Neuronal stem cell (in vitro differentiated cells): ENCODE data around the gene TMC1.
"Not testable (repeated sequence)": the region's sequence is repeated elsewhere in the genome, so short reads cannot be mapped to it uniquely, and the experiment has no call there.

Experiments used
- DNase-seq: peaks from one replicate; pipeline ENCODE4 v3.0.0-alpha.2; 2013; ENCODE audit warnings: low spot score
- H2AFZ ChIP-seq: one replicate; pipeline ENCODE4 v1.6.1; 2013; ENCODE audit warnings: mild to moderate bottlenecking, low read length, inconsistent platforms
- H2AK5ac ChIP-seq: 2 replicates; pipeline ENCODE4 v1.6.1; 2013; ENCODE audit warnings: low read depth, mild to moderate bottlenecking, inconsistent platforms, low read length, moderate library complexity, mixed read lengths
- H2BK120ac ChIP-seq: 2 replicates; pipeline ENCODE4 v1.6.1; 2013; ENCODE audit warnings: low read depth, mild to moderate bottlenecking, inconsistent platforms, low read length, moderate library complexity, mixed read lengths
- H2BK12ac ChIP-seq: one replicate; pipeline ENCODE4 v1.6.1; 2013; ENCODE audit warnings: low read length, inconsistent platforms
- H2BK15ac ChIP-seq: 2 replicates; pipeline ENCODE4 v1.6.1; 2013; ENCODE audit warnings: mild to moderate bottlenecking, low read length, inconsistent platforms, mixed read lengths
- H2BK5ac ChIP-seq: one replicate; pipeline ENCODE4 v1.6.1; 2013; ENCODE audit warnings: inconsistent platforms, mild to moderate bottlenecking, low read length, moderate library complexity
- H3K14ac ChIP-seq: one replicate; pipeline ENCODE4 v1.6.1; 2013; ENCODE audit warnings: low read length, inconsistent platforms
- H3K18ac ChIP-seq: 2 replicates; pipeline ENCODE4 v1.6.1; 2013; ENCODE audit warnings: low read length, inconsistent platforms
- H3K23ac ChIP-seq: 2 replicates; pipeline ENCODE4 v1.6.1; 2013; ENCODE audit warnings: low read depth, mild to moderate bottlenecking, mixed read lengths, low read length, inconsistent platforms; ENCODE audit not compliant: poor library complexity
- H3K27ac ChIP-seq: replicated peaks from 3 replicates; pipeline ENCODE4 v1.5.1; 2013; ENCODE audit warnings: low read length, inconsistent platforms
- H3K27me3 ChIP-seq, 3 experiments: 2 replicates each; pipeline ENCODE4 v1.6.1; 2013; ENCODE audit warnings: low read length in 3 of 3, mild to moderate bottlenecking in 2 of 3, inconsistent platforms in 1 of 3, low read depth in 1 of 3, mixed read lengths in 1 of 3, moderate library complexity in 1 of 3; ENCODE audit not compliant: control insufficient read depth in 3 of 3, insufficient read depth in 3 of 3
- H3K36me3 ChIP-seq, 2 donors: replicated peaks in 1 of 2; 2 replicates each; pipeline ENCODE4 v1.6.1; 2013; ENCODE audit warnings: low read length in 2 of 2; ENCODE audit not compliant: control insufficient read depth in 2 of 2, insufficient read depth in 2 of 2
- H3K4ac ChIP-seq: 2 replicates; pipeline ENCODE4 v1.6.1; 2013; ENCODE audit warnings: inconsistent platforms, mild to moderate bottlenecking, low read length, moderate library complexity
- H3K4me1 ChIP-seq, 2 donors: 1 replicate in 1 of 2; 2 replicates in 1 of 2; pipeline ENCODE4 v1.6.1; 2013; ENCODE audit warnings: low read length in 2 of 2, low read depth in 1 of 2; ENCODE audit not compliant: control insufficient read depth in 2 of 2, insufficient read depth in 1 of 2
- H3K4me2 ChIP-seq: one replicate; pipeline ENCODE4 v1.6.1; 2013; ENCODE audit warnings: mild to moderate bottlenecking, low read length, inconsistent platforms; ENCODE audit not compliant: insufficient read depth, poor library complexity, severe bottlenecking
- H3K4me3 ChIP-seq, 2 donors: 2 replicates each; pipeline ENCODE4 v1.5.1; 2013; ENCODE audit warnings: low read length in 2 of 2, mild to moderate bottlenecking in 2 of 2, inconsistent platforms in 1 of 2, moderate library complexity in 1 of 2
- H3K79me1 ChIP-seq: one replicate; pipeline ENCODE4 v1.6.1; 2013; ENCODE audit warnings: low read depth, mild to moderate bottlenecking, inconsistent platforms, low read length, moderate library complexity
- H3K9ac ChIP-seq: one replicate; pipeline ENCODE4 v1.6.1; 2013; ENCODE audit warnings: mild to moderate bottlenecking, low read depth, low read length, inconsistent platforms; ENCODE audit not compliant: poor library complexity
- H3K9me3 ChIP-seq, 2 donors: replicated peaks in 1 of 2; 2 replicates each; pipeline versions ENCODE3 to v1.6.1; 2013; ENCODE audit warnings: low read length in 2 of 2, mild to moderate bottlenecking in 2 of 2, inconsistent platforms in 1 of 2, low read depth in 1 of 2, mixed read lengths in 1 of 2, moderate library complexity in 1 of 2; ENCODE audit not compliant: control insufficient read depth in 2 of 2, insufficient read depth in 1 of 2
- H4K8ac ChIP-seq: one replicate; pipeline ENCODE4 v1.6.1; 2013; ENCODE audit warnings: low read depth, mild to moderate bottlenecking, inconsistent platforms, low read length, moderate library complexity
- H4K91ac ChIP-seq: one replicate; pipeline ENCODE4 v1.6.1; 2013; ENCODE audit warnings: low read length, low read depth, mild to moderate bottlenecking, inconsistent platforms; ENCODE audit not compliant: poor library complexity
- WGBS, 2 donors: extraction: QIAGEN DNeasy Blood & Tissue Kit; methylation state at CpG; one replicate each; pipeline ENCODE4 v1.1.7; 2013; ENCODE audit warnings: missing lambda C conversion rate in 2 of 2, mixed read lengths in 1 of 2; ENCODE audit not compliant: insufficient read length in 2 of 2, insufficient replicate concordance in 1 of 2; ENCODE audit errors: extremely low coverage in 2 of 2; 5-methylcytosine and 5-hydroxymethylcytosine counted together

TMC1 gene

GRCh38 chr9:72845052-72845451 is 323.6 kb downstream of the TMC1 start:
- H3K4ac ChIP-seq, H2BK12ac ChIP-seq, H4K8ac ChIP-seq, H3K23ac ChIP-seq, H2BK120ac ChIP-seq, H2AK5ac ChIP-seq, H3K9me3 ChIP-seq, H3K18ac ChIP-seq, H3K79me1 ChIP-seq, H4K91ac ChIP-seq, H3K36me3 ChIP-seq, H2AFZ ChIP-seq, H3K27me3 ChIP-seq, DNase-seq, H2BK15ac ChIP-seq, H3K4me2 ChIP-seq, H3K4me1 ChIP-seq, H3K4me3 ChIP-seq, H3K27ac ChIP-seq, H2BK5ac ChIP-seq, H3K9ac ChIP-seq, H3K14ac ChIP-seq: not testable (repeated sequence)
- WGBS, 2 donors: no CpG with 5 or more reads among the region's 3 CpGs

- not testable (repeated sequence) for H2AFZ ChIP-seq, H3K9ac ChIP-seq, H3K36me3 ChIP-seq, H3K14ac ChIP-seq, H4K8ac ChIP-seq, H2AK5ac ChIP-seq, H3K23ac ChIP-seq, H3K4me1 ChIP-seq, H3K4ac ChIP-seq, H3K79me1 ChIP-seq, H2BK5ac ChIP-seq, H3K4me3 ChIP-seq, H2BK120ac ChIP-seq, H2BK15ac ChIP-seq, DNase-seq, H4K91ac ChIP-seq, H3K27ac ChIP-seq, H2BK12ac ChIP-seq, H3K18ac ChIP-seq, H3K9me3 ChIP-seq, H3K4me2 ChIP-seq, H3K27me3 ChIP-seq
- no CpG with 5 or more reads among the region's 4 CpGs for WGBS, 2 donors
Measured at GRCh38 chr9:72850209-72850608, 328.8 kb downstream of the TMC1 start.

- no peak overlapping the region for H3K4ac ChIP-seq
- no peak overlapping the region for H3K18ac ChIP-seq
- H3K27ac ChIP-seq: no peak overlapping the region
- H3K14ac ChIP-seq: no peak overlapping the region
- no peak overlapping the region for H3K23ac ChIP-seq
- H3K79me1 ChIP-seq: no peaks in the 10 kb centered on the region
- DNase-seq: no peak
- no peak overlapping the region for H3K4me2 ChIP-seq
- H3K9me3 ChIP-seq: no peaks in the 10 kb centered on the region
- WGBS, 2 donors: no CpG with 5 or more reads among the region's 1 CpG
- H3K36me3 ChIP-seq: no peaks in the 10 kb centered on the region
- H3K4me1 ChIP-seq: peaks cover 0 to 4% of the 10 kb centered on the region in 2 donors
- no peaks in the 10 kb centered on the region for H3K27me3 ChIP-seq
- H4K8ac ChIP-seq: no peak overlapping the region
- no peak overlapping the region for H2BK12ac ChIP-seq
- no peak overlapping the region for H2BK15ac ChIP-seq
- H2BK120ac ChIP-seq: no peak overlapping the region
- no peak overlapping the region for H3K9ac ChIP-seq
- H2AK5ac ChIP-seq: no peak overlapping the region
- H2AFZ ChIP-seq: no peak overlapping the region
- no peak overlapping the region for H4K91ac ChIP-seq
- no peak overlapping the region for H2BK5ac ChIP-seq
- no peak overlapping the region for H3K4me3 ChIP-seq
Measured at GRCh38 chr9:72855321-72855720, 333.9 kb downstream of the TMC1 start.

- H3K4me2 ChIP-seq: no peak overlapping the region
- peaks cover 0 to 4% of the 10 kb centered on the region in 2 donors for H3K4me1 ChIP-seq
- H2BK120ac ChIP-seq: no peak overlapping the region
- H3K14ac ChIP-seq: no peak overlapping the region
- no peak overlapping the region for H3K27ac ChIP-seq
- H3K23ac ChIP-seq: no peak overlapping the region
- H3K36me3 ChIP-seq: no peaks in the 10 kb centered on the region
- no peak for DNase-seq
- no peaks in the 10 kb centered on the region for H3K79me1 ChIP-seq
- WGBS, 2 donors: no CpG with 5 or more reads among the region's 5 CpGs
- H3K4ac ChIP-seq: no peak overlapping the region
- no peak overlapping the region for H3K18ac ChIP-seq
- no peak overlapping the region for H2BK15ac ChIP-seq
- no peak overlapping the region for H2AFZ ChIP-seq
- no peak overlapping the region for H2AK5ac ChIP-seq
- H3K9ac ChIP-seq: no peak overlapping the region
- H2BK5ac ChIP-seq: no peak overlapping the region
- no peak overlapping the region for H4K91ac ChIP-seq
- H2BK12ac ChIP-seq: no peak overlapping the region
- H3K4me3 ChIP-seq: no peak overlapping the region
- no peaks in the 10 kb centered on the region for H3K9me3 ChIP-seq
- no peaks in the 10 kb centered on the region for H3K27me3 ChIP-seq
- H4K8ac ChIP-seq: no peak overlapping the region
Measured at GRCh38 chr9:72855890-72856523, 334.6 kb downstream of the TMC1 start.
